RWPE1 (cell line): ENCODE data around the gene BCS1L.

Source experiments
- CTCF ChIA-PET: fragments of 350-600 bp; sonication (Branson Sonifier 250); formaldehyde crosslinking; extraction: SDS; loops from one replicate; lab custom pipeline; 2021; lab: Yijun Ruan, JAX
- POLR2A ChIA-PET: fragments of 400-600 bp; formaldehyde crosslinking; extraction: SDS; loops from one replicate; lab custom pipeline; 2020; ENCODE audit warnings: antibody characterized with exemption; ENCODE audit not compliant: low non-redundant PET; lab: Yijun Ruan, JAX
- DNase-seq: peaks from one replicate; pipeline ENCODE4 v3.0.0; 2012; ENCODE audit warnings: low spot score
- H3K27ac ChIP-seq: fragments of 450-650 bp; 2 replicates; pipeline ENCODE4 v1.5.1; 2017
- CTCF ChIP-seq: fragments of 450-650 bp; conservative IDR thresholded peaks from 2 replicates; pipeline ENCODE4 v1.5.1; 2017; ENCODE audit warnings: low read depth, mild to moderate bottlenecking

Gene BCS1L

GRCh38 chr2:218663901-218664300 lies 4.4 kb downstream of the BCS1L start:
- DNase-seq: no peak
- POLR2A ChIA-PET: no interaction called here
- no peak for TF ChIP-seq CTCF
- H3K27ac ChIP-seq: peak overlapping the region; percentile 10
- CTCF ChIA-PET: no interaction called here

- POLR2A ChIA-PET: no interaction called here
- no peak for DNase-seq
- CTCF ChIA-PET: no interaction called here
- TF ChIP-seq CTCF: no peak
- H3K27ac ChIP-seq: 0 out of 2 replicates have a peak overlapping the region, but pooled peaks have one; percentile 10
These were observed 5.2 kb downstream of the BCS1L start for GRCh38 chr2:218664653-218665052.

GRCh38 chr2:218671097-218671653 lies 11.7 kb downstream of the BCS1L start:
- ChIA-PET POLR2A (interaction anchor here (0.6 to 1.4 kb wide), 3 partner anchors 12 to 76 kb away, joined by 3 to 21 read pairs (median 3); partner anchors contain the start of genes BCS1L and ZNF142), CTCF (interaction anchor here (0.5 to 2.1 kb wide), 6 partner anchors 13 to 808 kb away, joined by 3 to 8 read pairs (median 5); no protein-coding TSS in a partner anchor)
- no peak for TF ChIP-seq CTCF
- peak; percentile 44 for DNase-seq
- H3K27ac ChIP-seq: peak overlapping the region; percentile 85

- peak; percentile 88 for DNase-seq
- CTCF ChIA-PET: interaction anchor here (0.7 to 2.1 kb wide), 5 partner anchors 13 to 420 kb away, joined by 3 to 8 read pairs (median 6); no protein-coding TSS in a partner anchor
- no peak for TF ChIP-seq CTCF
- POLR2A ChIA-PET: interaction anchor here (0.5 to 1.4 kb wide), 4 partner anchors 12 to 398 kb away, joined by 3 to 21 read pairs (median 3); partner anchors contain the start of genes BCS1L and ZNF142
- H3K27ac ChIP-seq: peak within 1 kb of the TSS; percentile 85
These were observed 12.4 kb downstream of the BCS1L start, which contains the start of the genes RNF25 and STK36 for GRCh38 chr2:218671654-218672566. RNF25 (minus strand) TSS chr2:218672002; CDS start chr2:218671970, 32 bp downstream. STK36 (plus strand) TSS chr2:218672086; CDS start chr2:218672830, 744 bp downstream.

GRCh38 chr2:218679119-218679518 lies 19.6 kb downstream of the BCS1L start:
- CTCF ChIA-PET: interaction anchor here (0.7 kb wide), 1 partner anchor 31 kb away, joined by 3 read pairs; no protein-coding TSS in a partner anchor
- POLR2A ChIA-PET: no interaction called here
- H3K27ac ChIP-seq: no peak overlapping the region
- no peak for DNase-seq
- TF ChIP-seq CTCF: no peak

- DNase-seq: no peak
- CTCF ChIA-PET: interaction anchor here (1.1 kb wide), 1 partner anchor 167 kb away, joined by 3 read pairs; no protein-coding TSS in a partner anchor
- no peak overlapping the region for H3K27ac ChIP-seq
- TF ChIP-seq CTCF: no peak
- POLR2A ChIA-PET: no interaction called here
These were observed 20.6 kb downstream of the BCS1L start for GRCh38 chr2:218680061-218680460.
